Measurements from ENCODE around the gene TNS4. TPM values are rescaled to one million over a fixed set of nuclear protein-coding genes. Genes with fewer than 3 reads are reported as not detected.

TNS4 gene
- total and polyA plus RNA-seq, 3 donors from 2014 or later = 0.09 to 0.16 (median 0.12) TPM

- TF ChIP-seq POLR2A (IDR thresholded peaks at IDR 0.05) = no peak
- TF ChIP-seq CTCF (IDR thresholded peaks at IDR 0.05) = no peak
- no peaks in the 10 kb centered on the region for H3K27me3 ChIP-seq
- peaks cover 38% of the 10 kb centered on the region for H3K4me1 ChIP-seq
- H3K4me3 ChIP-seq = no peak overlapping the region
- no peaks in the 10 kb centered on the region for H3K9me3 ChIP-seq
- intact Hi-C loops (cut with DNase I; ENCODE audit: low total_unique reads) = no loop called here
- no peaks in the 10 kb centered on the region for H3K36me3 ChIP-seq (ENCODE audit: low read depth, missing control alignments)
- DNase-seq = no peak
- 50 to 51% methylated on average over 8 to 10 of the region's 16 CpGs for WGBS, 2 donors
- H3K27ac ChIP-seq = peak overlapping the region in 1 of 2 donors; percentile 73
Observed at GRCh38 chr17:40456396-40456951, 44.9 kb downstream of the TNS4 start.

- Histone ChIP-seq H3K27ac (no peak overlapping the region), H3K27me3 (no peaks in the 10 kb centered on the region), H3K36me3 (ENCODE audit: low read depth, missing control alignments) (no peaks in the 10 kb centered on the region), H3K9me3 (no peaks in the 10 kb centered on the region), H3K4me3 (no peak overlapping the region), H3K4me1 (peaks cover 46% of the 10 kb centered on the region)
- WGBS, 2 donors = 71 to 84% methylated on average over 2 of the region's 2 CpGs
- intact Hi-C loops (cut with DNase I; ENCODE audit: low total_unique reads) = no loop called here
- DNase-seq = no peak
- TF ChIP-seq POLR2A (IDR thresholded peaks at IDR 0.05) = no peak
- TF ChIP-seq CTCF (IDR thresholded peaks at IDR 0.05) = no peak
Observed at GRCh38 chr17:40454613-40454995, 46.8 kb downstream of the TNS4 start.

- H3K36me3 ChIP-seq (ENCODE audit: low read depth, missing control alignments) = no peaks in the 10 kb centered on the region
- peaks cover 47% of the 10 kb centered on the region for H3K4me1 ChIP-seq
- WGBS, 2 donors = 76 to 88% methylated on average over 19 of the region's 19 CpGs
Observed at GRCh38 chr17:40453881-40454612, 47.4 kb downstream of the TNS4 start.

GRCh38 chr17:40452921-40453378 lies 48.5 kb downstream of the TNS4 start:
- H3K4me1 ChIP-seq = peaks cover 48% of the 10 kb centered on the region

More at GRCh38 chr17:40453881-40454612, 47.4 kb downstream of the TNS4 start:
- no peak for DNase-seq
- H3K27ac ChIP-seq = peak overlapping the region in 1 of 2 donors; percentile 83
- intact Hi-C loops (cut with DNase I; ENCODE audit: low total_unique reads) = no loop called here
- H3K4me3 ChIP-seq = no peak overlapping the region
- no peaks in the 10 kb centered on the region for H3K9me3 ChIP-seq
- TF ChIP-seq POLR2A (IDR thresholded peaks at IDR 0.05) (no peak), CTCF (IDR thresholded peaks at IDR 0.05) (no peak)
- no peaks in the 10 kb centered on the region for H3K27me3 ChIP-seq

More at GRCh38 chr17:40452921-40453378, 48.5 kb downstream of the TNS4 start:
- 67 to 69% methylated on average over 11 to 15 of the region's 15 CpGs for WGBS, 2 donors
- Histone ChIP-seq H3K9me3 (no peaks in the 10 kb centered on the region), H3K27me3 (no peaks in the 10 kb centered on the region), H3K4me3 (no peak overlapping the region), H3K36me3 (ENCODE audit: low read depth, missing control alignments) (no peaks in the 10 kb centered on the region), H3K27ac (peak overlapping the region in 1 of 2 donors; percentile 83)
- intact Hi-C loops (cut with DNase I; ENCODE audit: low total_unique reads) = no loop called here
- TF ChIP-seq CTCF (IDR thresholded peaks at IDR 0.05) = no peak
- TF ChIP-seq POLR2A (IDR thresholded peaks at IDR 0.05) = no peak
- no peak for DNase-seq
